ENCODE data around the gene IL6R. TPM values are rescaled to one million over a fixed set of nuclear protein-coding genes. Genes with fewer than 3 reads are reported as not detected.

The IL6R gene
- total RNA-seq, 1 donor from 2014 or later: 2.2 TPM

- Histone ChIP-seq H3K4me1 (ENCODE audit: insufficient read depth, low read length) (peaks cover 6% of the 10 kb centered on the region), H4K20me1 (ENCODE audit: insufficient read depth, low read length) (no peaks in the 10 kb centered on the region), H3K4me2 (ENCODE audit: low read length) (peak overlapping the region; percentile 25), H3K79me2 (ENCODE audit: insufficient read depth, low read length) (no peaks in the 10 kb centered on the region), H3K4me3 (ENCODE audit: insufficient read depth, low read depth, low read length) (no peak overlapping the region), H3K9ac (ENCODE audit: low read length) (no peak overlapping the region), H3K9me3 (ENCODE audit: insufficient read depth, low read depth, low read length) (no peaks in the 10 kb centered on the region), H3K27ac (ENCODE audit: low read depth, low read length) (no peak overlapping the region), H3K27me3 (ENCODE audit: insufficient read depth, low read length) (no peaks in the 10 kb centered on the region), H3K36me3 (ENCODE audit: insufficient read depth, low read length) (no peaks in the 10 kb centered on the region), H2AFZ (ENCODE audit: low read depth, low read length) (no peak overlapping the region)
- peak; percentile 91 for DNase-seq (ENCODE audit: low read depth)
- Mint-ChIP-seq H3K36me3 (ENCODE audit: low read depth, unreplicated experiment) (no peaks in the 10 kb centered on the region), H3K4me1 (ENCODE audit: low read depth, unreplicated experiment) (peaks cover 4% of the 10 kb centered on the region), H3K4me3 (ENCODE audit: unreplicated experiment) (no peak overlapping the region), H3K9me3 (ENCODE audit: unreplicated experiment) (no peaks in the 10 kb centered on the region), H3K27me3 (ENCODE audit: low read depth, unreplicated experiment) (peaks cover 3% of the 10 kb centered on the region), H3K27ac (ENCODE audit: unreplicated experiment) (peak overlapping the region; percentile 41)
- no peak for FAIRE-seq
- TF ChIP-seq EZH2 (IDR thresholded peaks at IDR 0.05; ENCODE audit: insufficient read depth, low read length) (no peak), CTCF (IDR thresholded peaks at IDR 0.05; ENCODE audit: insufficient read depth, low read depth, low read length) (no peak)
Measured at GRCh38 chr1:154474802-154475201, 69.7 kb downstream of the IL6R start.

GRCh38 chr1:154476791-154477190, 71.6 kb downstream of the IL6R start:
- Histone ChIP-seq H3K27me3 (ENCODE audit: insufficient read depth, low read length) (no peaks in the 10 kb centered on the region), H4K20me1 (ENCODE audit: insufficient read depth, low read length) (no peaks in the 10 kb centered on the region), H3K9me3 (ENCODE audit: insufficient read depth, low read depth, low read length) (no peaks in the 10 kb centered on the region), H3K79me2 (ENCODE audit: insufficient read depth, low read length) (no peaks in the 10 kb centered on the region), H3K4me1 (ENCODE audit: insufficient read depth, low read length) (peaks cover 6% of the 10 kb centered on the region), H3K36me3 (ENCODE audit: insufficient read depth, low read length) (no peaks in the 10 kb centered on the region), H3K27ac (ENCODE audit: low read depth, low read length) (no peak overlapping the region), H3K4me3 (ENCODE audit: insufficient read depth, low read depth, low read length) (no peak overlapping the region), H3K9ac (ENCODE audit: low read length) (no peak overlapping the region), H2AFZ (ENCODE audit: low read depth, low read length) (no peak overlapping the region), H3K4me2 (ENCODE audit: low read length) (no peak overlapping the region)
- no peak for DNase-seq (ENCODE audit: low read depth)
- Mint-ChIP-seq H3K4me3 (ENCODE audit: unreplicated experiment) (no peak overlapping the region), H3K36me3 (ENCODE audit: low read depth, unreplicated experiment) (no peaks in the 10 kb centered on the region), H3K9me3 (ENCODE audit: unreplicated experiment) (no peaks in the 10 kb centered on the region), H3K27me3 (ENCODE audit: low read depth, unreplicated experiment) (peaks cover 3% of the 10 kb centered on the region), H3K27ac (ENCODE audit: unreplicated experiment) (no peak overlapping the region), H3K4me1 (ENCODE audit: low read depth, unreplicated experiment) (peaks cover 5% of the 10 kb centered on the region)
- FAIRE-seq: no peak
- TF ChIP-seq EZH2 (IDR thresholded peaks at IDR 0.05; ENCODE audit: insufficient read depth, low read length) (no peak), CTCF (IDR thresholded peaks at IDR 0.05; ENCODE audit: insufficient read depth, low read depth, low read length) (no peak)

- no peak overlapping the region for H3K4me3 ChIP-seq (ENCODE audit: insufficient read depth, low read depth, low read length)
- H3K36me3 Mint-ChIP-seq (ENCODE audit: low read depth, unreplicated experiment): no peaks in the 10 kb centered on the region
- no peaks in the 10 kb centered on the region for H3K36me3 ChIP-seq (ENCODE audit: insufficient read depth, low read length)
- no peak overlapping the region for H2AFZ ChIP-seq (ENCODE audit: low read depth, low read length)
- H3K4me1 Mint-ChIP-seq (ENCODE audit: low read depth, unreplicated experiment): peaks cover 5% of the 10 kb centered on the region
- peaks cover 6% of the 10 kb centered on the region for H3K4me1 ChIP-seq (ENCODE audit: insufficient read depth, low read length)
- H3K27me3 ChIP-seq (ENCODE audit: insufficient read depth, low read length): no peaks in the 10 kb centered on the region
- H3K9ac ChIP-seq (ENCODE audit: low read length): no peak overlapping the region
- H3K4me2 ChIP-seq (ENCODE audit: low read length): no peak overlapping the region
- no peaks in the 10 kb centered on the region for H3K27me3 Mint-ChIP-seq (ENCODE audit: low read depth, unreplicated experiment)
- TF ChIP-seq CTCF (IDR thresholded peaks at IDR 0.05; ENCODE audit: insufficient read depth, low read depth, low read length) (no peak), EZH2 (IDR thresholded peaks at IDR 0.05; ENCODE audit: insufficient read depth, low read length) (no peak)
- no peaks in the 10 kb centered on the region for H3K9me3 Mint-ChIP-seq (ENCODE audit: unreplicated experiment)
- no peak overlapping the region for H3K27ac Mint-ChIP-seq (ENCODE audit: unreplicated experiment)
- no peaks in the 10 kb centered on the region for H3K9me3 ChIP-seq (ENCODE audit: insufficient read depth, low read depth, low read length)
- FAIRE-seq: no peak
- DNase-seq (ENCODE audit: low read depth): no peak
- no peaks in the 10 kb centered on the region for H3K79me2 ChIP-seq (ENCODE audit: insufficient read depth, low read length)
- H3K27ac ChIP-seq (ENCODE audit: low read depth, low read length): no peak overlapping the region
- H4K20me1 ChIP-seq (ENCODE audit: insufficient read depth, low read length): no peaks in the 10 kb centered on the region
- no peak overlapping the region for H3K4me3 Mint-ChIP-seq (ENCODE audit: unreplicated experiment)
Measured at GRCh38 chr1:154478013-154478412, 72.9 kb downstream of the IL6R start.

Data from astrocyte (in vitro differentiated cells and primary cell).